Gastroesophageal sphincter (tissue), 4 donors: ENCODE measurements around the gene OCA2. TPM values are rescaled to one million over a fixed set of nuclear protein-coding genes. Genes with fewer than 3 reads are reported as not detected.

ENCODE experiments used
- ATAC-seq: fragments of 150-250 bp; one replicate; pipeline ENCODE4 v1.9.1; 2016; ENCODE audit warnings: mild to moderate bottlenecking, moderate library complexity
- H3K27ac ChIP-seq, 4 donors: fragments of 200-600 bp; sonication (generic) in 3 of 4; 1 replicate in 3 of 4; 2 replicates in 1 of 4; pipeline ENCODE4 v1.5.1; 2016 to 2019
- H3K27me3 ChIP-seq: fragments of 200-600 bp; sonication (generic); one replicate; pipeline ENCODE4 v1.5.1; 2019
- H3K36me3 ChIP-seq, 2 donors: fragments of 200-600 bp; sonication (generic); one replicate each; pipeline ENCODE4 v1.5.1; 2019; ENCODE audit warnings: control low read depth in 1 of 2
- H3K4me1 ChIP-seq, 3 donors: fragments of 200-600 bp; sonication (generic); 1 replicate in 2 of 3; 2 replicates in 1 of 3; pipeline ENCODE4 v1.5.1; 2016 to 2019; ENCODE audit warnings: control low read depth in 2 of 3
- H3K4me3 ChIP-seq, 2 donors: fragments of 200-600 bp; sonication (generic); one replicate each; pipeline ENCODE4 v1.5.1; 2019; ENCODE audit warnings: mild to moderate bottlenecking in 1 of 2, moderate library complexity in 1 of 2
- H3K9me3 ChIP-seq, 3 donors: fragments of 200-600 bp; sonication (generic); one replicate each; pipeline ENCODE4 v1.5.1; 2017 to 2019; ENCODE audit warnings: control low read depth in 2 of 3
- EP300 ChIP-seq: sonication (generic); formaldehyde crosslinking; IDR thresholded peaks from one replicate; pipeline ENCODE4 v1.6.1; 2017; ENCODE audit warnings: antibody characterized with exemption, mild to moderate bottlenecking
- POLR2A ChIP-seq, 2 donors: fragments of 450-650 bp; IDR thresholded peaks; one replicate each; pipeline ENCODE4 v1.6.1; 2017; ENCODE audit warnings: antibody characterized with exemption in 2 of 2, mild to moderate bottlenecking in 2 of 2, moderate library complexity in 1 of 2
- POLR2AphosphoS5 ChIP-seq: sonication (generic); formaldehyde crosslinking; IDR thresholded peaks from one replicate; pipeline ENCODE4 v1.6.1; 2017; ENCODE audit warnings: antibody characterized with exemption
- WGBS, 2 donors: methylation state at CpG; one replicate each; pipeline ENCODE4 v1.1.5; 2018; ENCODE audit warnings: low coverage in 1 of 2; 5-methylcytosine and 5-hydroxymethylcytosine counted together
- total RNA-seq, 4 donors: library from RNA; depleted of rRNA; stranded (reverse); fragments of >200 nt; gene quantifications; one replicate each; pipeline ENCODE4 v1.1.0, GENCODE V29; 2016
- TF ChIP-seq, protein P1 (sequence below), 4 experiments: fragments of 200-600 bp in 2 of 4; fragments of 450-650 bp in 2 of 4; sonication (generic) in 1 of 4; IDR thresholded peaks; one replicate each; pipeline ENCODE4 v1.5.1; 2017 to 2019; ENCODE audit warnings: antibody characterized with exemption in 4 of 4, mild to moderate bottlenecking in 2 of 4, moderate library complexity in 2 of 4

Gene OCA2
- total RNA-seq, 4 donors from 2014 or later = 0.40 to 2.0 (median 1.1) TPM; not detected in 1

DNA sequence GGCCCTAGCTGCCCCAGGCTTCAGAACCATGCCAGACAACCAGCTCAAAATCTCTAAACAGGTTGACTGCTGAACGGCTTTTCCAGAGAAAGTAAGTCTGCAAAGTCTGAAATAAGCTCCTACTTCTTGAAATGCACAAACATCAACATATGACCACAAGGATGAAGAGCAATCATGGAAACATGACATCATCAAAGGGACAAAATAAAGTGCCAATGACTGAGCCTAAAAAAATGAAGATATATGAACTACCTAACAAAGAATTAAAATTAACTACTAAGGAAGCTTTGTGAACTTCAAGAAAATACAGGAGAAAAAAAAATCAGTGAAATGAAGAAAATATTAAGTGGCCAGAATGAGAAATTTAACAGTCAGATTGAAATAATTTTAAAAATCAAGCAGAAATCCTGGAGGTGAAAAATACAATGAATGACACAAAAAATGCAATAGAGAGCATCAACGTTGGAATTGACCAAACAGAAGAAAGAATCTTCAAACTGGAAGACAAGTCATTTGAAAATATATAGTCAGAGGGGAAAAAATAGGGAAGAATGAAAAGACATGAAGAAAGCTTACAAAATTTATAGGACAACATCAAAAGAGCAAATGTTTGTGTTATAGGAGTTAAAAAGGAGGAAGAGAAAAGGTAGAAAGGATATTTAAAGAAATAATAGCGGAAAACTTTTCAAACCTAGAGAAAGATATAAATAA, 364.2 kb downstream of the OCA2 start:
- WGBS, 2 donors = 78 to 100% methylated on average over 2 to 3 of the region's 3 CpGs
- H3K4me3 ChIP-seq = no peak overlapping the region
- no peak for ATAC-seq
- TF ChIP-seq, protein P1, sequence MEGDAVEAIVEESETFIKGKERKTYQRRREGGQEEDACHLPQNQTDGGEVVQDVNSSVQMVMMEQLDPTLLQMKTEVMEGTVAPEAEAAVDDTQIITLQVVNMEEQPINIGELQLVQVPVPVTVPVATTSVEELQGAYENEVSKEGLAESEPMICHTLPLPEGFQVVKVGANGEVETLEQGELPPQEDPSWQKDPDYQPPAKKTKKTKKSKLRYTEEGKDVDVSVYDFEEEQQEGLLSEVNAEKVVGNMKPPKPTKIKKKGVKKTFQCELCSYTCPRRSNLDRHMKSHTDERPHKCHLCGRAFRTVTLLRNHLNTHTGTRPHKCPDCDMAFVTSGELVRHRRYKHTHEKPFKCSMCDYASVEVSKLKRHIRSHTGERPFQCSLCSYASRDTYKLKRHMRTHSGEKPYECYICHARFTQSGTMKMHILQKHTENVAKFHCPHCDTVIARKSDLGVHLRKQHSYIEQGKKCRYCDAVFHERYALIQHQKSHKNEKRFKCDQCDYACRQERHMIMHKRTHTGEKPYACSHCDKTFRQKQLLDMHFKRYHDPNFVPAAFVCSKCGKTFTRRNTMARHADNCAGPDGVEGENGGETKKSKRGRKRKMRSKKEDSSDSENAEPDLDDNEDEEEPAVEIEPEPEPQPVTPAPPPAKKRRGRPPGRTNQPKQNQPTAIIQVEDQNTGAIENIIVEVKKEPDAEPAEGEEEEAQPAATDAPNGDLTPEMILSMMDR (IDR thresholded peaks at IDR 0.05) = no peak
- TF ChIP-seq POLR2AphosphoS5 (no peak), POLR2A (IDR thresholded peaks at IDR 0.05) (no peak), EP300 (no peak)
- no peaks in the 10 kb centered on the region for H3K4me1 ChIP-seq
- H3K9me3 ChIP-seq = peaks cover 0 to 43% (median 0%) of the 10 kb centered on the region in 3 donors
- no peaks in the 10 kb centered on the region for H3K27me3 ChIP-seq
- no peak overlapping the region for H3K27ac ChIP-seq
- H3K36me3 ChIP-seq = no peaks in the 10 kb centered on the region

DNA sequence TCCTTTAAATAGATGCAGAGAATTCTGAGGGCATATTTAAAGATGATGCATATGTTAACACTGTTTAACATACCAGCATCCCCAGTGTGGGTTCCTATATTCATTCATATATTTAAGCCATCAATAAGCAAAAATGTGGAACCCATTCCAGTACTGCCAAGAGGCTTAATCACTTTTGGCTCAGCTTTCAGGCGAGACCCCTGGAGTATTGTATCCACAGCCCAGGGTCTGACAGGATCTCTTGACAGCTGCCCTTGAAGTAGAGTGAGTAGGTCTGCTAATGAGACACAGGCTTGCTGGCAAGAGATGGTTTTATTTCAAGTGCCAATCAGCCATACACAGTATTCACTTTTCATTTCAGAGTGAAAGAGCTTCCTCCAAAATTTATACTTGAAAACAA, 367.3 kb downstream of the OCA2 start:
- TF ChIP-seq POLR2AphosphoS5 (no peak), EP300 (no peak), POLR2A (IDR thresholded peaks at IDR 0.05) (no peak)
- TF ChIP-seq, protein P1 (IDR thresholded peaks at IDR 0.05) = no peak
- no peak for ATAC-seq
- WGBS, 2 donors = 43% methylated on average over 1 of the region's 1 CpG; no CpG with 5 or more reads in 1 of the 2 donors
- Histone ChIP-seq H3K27ac (no peak overlapping the region), H3K4me1 (no peaks in the 10 kb centered on the region), H3K27me3 (no peaks in the 10 kb centered on the region), H3K36me3 (no peaks in the 10 kb centered on the region), H3K4me3 (no peak overlapping the region), H3K9me3 (peaks cover 0 to 36% (median 0%) of the 10 kb centered on the region in 3 donors)

DNA sequence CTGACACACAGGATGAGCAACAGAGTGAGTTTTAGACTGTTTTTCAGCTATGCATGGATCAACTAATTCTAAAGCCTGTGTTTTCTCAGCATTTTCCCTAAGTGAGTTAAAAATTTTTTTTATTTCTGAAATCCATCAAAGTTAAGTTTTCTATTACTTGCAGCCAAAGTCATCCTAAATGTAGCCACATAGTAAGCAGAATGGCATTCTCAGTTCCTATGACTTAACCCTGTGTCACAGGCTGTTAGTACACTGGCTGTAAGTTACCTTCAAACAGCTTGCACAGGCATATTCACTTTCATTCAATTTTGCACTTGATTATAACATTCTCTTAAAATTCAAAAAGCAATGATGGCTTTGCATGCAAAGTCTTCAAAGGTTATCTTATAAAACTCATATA, 368.2 kb downstream of the OCA2 start:
- Histone ChIP-seq H3K36me3 (no peaks in the 10 kb centered on the region), H3K9me3 (peaks cover 0 to 28% (median 0%) of the 10 kb centered on the region in 3 donors), H3K4me3 (no peak overlapping the region), H3K4me1 (no peaks in the 10 kb centered on the region), H3K27ac (no peak overlapping the region), H3K27me3 (no peaks in the 10 kb centered on the region)
- ATAC-seq = no peak
- no peak for TF ChIP-seq EP300

DNA sequence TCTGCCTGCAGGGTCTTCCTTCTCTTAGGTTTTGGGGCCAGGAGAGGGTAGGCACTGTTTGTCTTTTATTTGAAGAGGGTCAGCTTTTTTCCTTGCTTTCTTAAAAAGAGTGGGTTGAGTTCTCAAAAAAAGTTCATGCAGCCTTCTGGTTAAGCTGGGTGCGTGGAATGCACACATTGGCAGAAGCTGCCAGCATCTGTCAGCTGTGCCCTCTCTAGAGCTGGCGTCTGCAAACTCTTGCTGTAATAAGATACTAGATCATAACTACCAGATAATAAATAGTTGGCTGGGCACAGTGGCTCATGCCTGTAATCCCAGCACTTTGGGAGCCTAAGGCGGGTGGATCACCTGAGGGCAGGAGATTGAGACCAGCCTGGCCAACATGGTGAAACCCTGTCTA, 373.4 kb downstream of the OCA2 start:
- H3K27ac ChIP-seq = no peak overlapping the region
- H3K9me3 ChIP-seq = no peaks in the 10 kb centered on the region
- WGBS, 2 donors = 83% methylated on average over 3 of the region's 3 CpGs; no CpG with 5 or more reads in 1 of the 2 donors
- no peak overlapping the region for H3K4me3 ChIP-seq
- TF ChIP-seq EP300 (no peak), POLR2A (IDR thresholded peaks at IDR 0.05) (no peak), POLR2AphosphoS5 (no peak)
- TF ChIP-seq, protein P1 (IDR thresholded peaks at IDR 0.05) = no peak
- ATAC-seq = no peak
- no peaks in the 10 kb centered on the region for H3K36me3 ChIP-seq
- H3K27me3 ChIP-seq = peaks cover 13% of the 10 kb centered on the region
- no peaks in the 10 kb centered on the region for H3K4me1 ChIP-seq

DNA sequence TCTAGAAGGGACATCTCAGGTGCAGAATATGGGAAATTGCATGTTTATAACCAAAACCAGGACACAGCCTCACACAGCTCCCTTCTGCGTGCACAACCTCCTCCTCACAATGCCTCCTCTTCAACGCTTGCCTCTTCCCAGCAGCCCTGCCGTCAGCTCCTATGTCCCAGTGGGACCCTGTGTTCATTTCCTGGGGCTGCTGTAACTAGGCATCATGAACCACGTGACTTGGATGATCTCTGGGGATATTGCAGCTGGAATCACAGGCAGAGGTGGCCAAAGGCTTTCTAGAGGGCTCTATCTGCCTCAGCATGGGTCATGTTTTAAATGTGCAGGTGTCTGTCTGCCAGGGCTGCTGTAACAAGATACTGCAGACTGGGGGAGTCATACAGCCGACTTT, 375.3 kb downstream of the OCA2 start:
- Histone ChIP-seq H3K9me3 (no peaks in the 10 kb centered on the region), H3K27me3 (peaks cover 13% of the 10 kb centered on the region), H3K4me1 (no peaks in the 10 kb centered on the region), H3K36me3 (no peaks in the 10 kb centered on the region), H3K27ac (no peak overlapping the region), H3K4me3 (no peak overlapping the region)
- no peak for ATAC-seq
- WGBS, 2 donors = 43 to 59% methylated on average over 1 to 4 of the region's 5 CpGs
- TF ChIP-seq POLR2A (IDR thresholded peaks at IDR 0.05) (no peak), POLR2AphosphoS5 (no peak), EP300 (no peak)
- TF ChIP-seq, protein P1 (IDR thresholded peaks at IDR 0.05) = no peak
